Limb (tissue), 2 donors: ENCODE data around the gene RTN4.
"Not testable (repeated sequence)": the region's sequence is repeated elsewhere in the genome, so short reads cannot be mapped to it uniquely, and the experiment has no call there.

Experiments
- DNase-seq, 2 donors: peaks; one replicate each; pipeline ENCODE4 v3.0.0-alpha.2; 2016; ENCODE audit errors: extremely low spot score in 2 of 2

RTN4 gene

DNA sequence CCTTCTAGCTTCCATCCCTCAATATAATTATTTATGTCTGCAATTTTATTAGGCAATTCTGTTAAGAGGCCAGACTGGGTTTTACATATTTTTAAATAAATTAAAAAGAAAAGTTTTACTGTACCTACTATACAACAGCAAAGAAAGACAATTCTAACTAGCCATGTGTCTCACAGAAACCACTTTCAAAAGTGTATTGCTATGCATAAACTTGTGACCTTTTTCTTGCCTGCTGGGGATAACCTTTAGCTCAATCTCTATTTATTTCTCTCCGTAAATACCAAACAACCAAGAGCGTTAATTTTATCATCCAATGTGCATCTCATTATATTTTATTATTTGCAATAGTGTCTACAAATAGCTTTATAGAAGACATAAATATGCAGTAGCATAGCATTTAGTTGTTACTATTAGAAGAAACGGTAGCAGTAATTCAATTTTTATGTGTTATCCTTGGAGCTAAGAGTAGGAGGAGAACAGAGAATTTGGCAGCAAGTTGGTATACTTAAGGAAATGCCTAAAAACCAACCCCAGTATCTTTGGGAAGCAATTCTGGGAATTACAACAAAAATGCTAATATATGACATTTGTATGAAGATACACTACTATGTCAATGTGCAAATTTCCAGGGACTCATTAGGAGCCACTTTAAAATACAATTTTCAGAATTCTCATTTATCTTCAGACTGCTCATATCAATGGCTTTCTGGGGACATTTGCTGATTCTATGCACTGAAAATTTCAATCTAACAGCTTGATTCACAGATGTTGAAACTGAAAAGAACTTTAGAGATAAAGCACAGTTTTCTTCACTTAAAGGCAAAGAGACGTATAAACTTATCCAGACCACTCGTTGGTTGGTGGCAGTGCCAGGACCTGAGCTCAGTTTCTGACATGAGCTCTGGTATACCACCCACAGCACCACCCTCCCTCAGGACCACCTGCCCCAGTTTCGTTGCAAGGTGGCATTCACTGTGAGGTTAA lies 23.0 kb upstream of the RTN4 start:
- DNase-seq: no peak

DNA sequence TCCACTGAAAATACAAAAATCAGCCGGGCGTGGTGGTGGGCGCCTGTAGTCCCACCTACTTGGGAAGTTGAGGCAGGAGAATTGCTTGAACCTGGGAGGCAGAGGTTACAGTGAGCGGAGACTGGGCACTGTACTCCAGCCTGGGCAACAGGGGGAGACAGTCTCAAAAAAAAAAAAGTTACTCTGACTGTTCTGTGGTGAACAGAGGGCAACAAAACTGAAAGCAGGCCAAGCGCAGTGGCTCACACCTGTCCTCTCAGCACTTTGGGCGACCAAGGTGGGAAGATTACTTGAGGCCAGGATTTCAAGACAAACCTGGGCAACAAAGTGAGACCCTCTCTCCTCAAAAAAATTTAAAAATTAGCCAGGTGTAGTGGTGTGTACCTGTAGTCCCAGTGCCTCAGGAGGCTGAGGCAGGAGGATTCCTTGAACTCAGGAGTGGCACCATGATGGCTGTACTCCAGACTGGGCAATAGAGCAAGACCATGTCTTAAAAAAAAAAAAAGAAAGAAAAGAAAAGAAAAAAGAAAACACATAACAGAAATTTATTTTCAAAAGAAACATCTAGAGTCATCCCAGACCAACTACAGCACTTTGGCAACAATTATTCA lies 13.6 kb upstream of the RTN4 start:
- DNase-seq: no peak

DNA sequence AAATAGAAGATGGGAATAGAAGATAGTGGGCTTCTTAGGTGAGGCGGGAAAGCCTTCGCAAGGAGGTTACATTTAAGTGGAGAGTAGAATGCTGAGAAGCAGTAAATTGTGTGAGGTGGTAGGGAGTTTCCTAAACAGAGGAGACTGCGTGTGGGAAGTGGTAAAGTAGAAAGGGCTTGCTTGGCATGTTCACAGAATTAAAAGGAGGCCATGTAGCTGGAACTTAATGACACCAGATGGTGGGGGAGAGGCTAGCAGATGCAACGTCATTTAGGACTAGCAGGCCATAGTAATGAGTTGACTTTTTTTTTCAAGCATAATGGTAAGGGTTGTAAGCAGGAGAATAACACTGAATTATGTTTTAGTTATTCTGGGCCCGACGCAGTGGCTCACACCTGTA lies 13.0 kb upstream of the RTN4 start:
- no peak for DNase-seq

DNA sequence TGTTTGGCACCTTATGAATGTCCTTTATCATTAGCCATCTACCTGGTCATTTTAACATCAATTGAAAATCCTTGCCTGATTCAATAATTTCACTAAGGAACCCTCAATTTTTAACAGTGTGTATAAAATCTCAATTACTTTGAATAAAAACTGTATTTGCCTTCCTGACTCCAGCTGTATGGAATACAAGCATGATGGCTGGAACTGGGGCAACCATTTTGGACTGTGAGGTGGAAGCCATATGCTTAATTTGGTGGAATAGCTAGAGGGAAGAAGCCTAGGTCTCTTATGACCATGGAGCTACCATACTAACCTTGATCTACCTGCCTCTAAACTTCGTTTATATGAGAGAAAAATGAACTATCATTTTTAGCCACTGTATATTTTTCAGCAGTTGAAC lies 12.5 kb upstream of the RTN4 start:
- no peak for DNase-seq

DNA sequence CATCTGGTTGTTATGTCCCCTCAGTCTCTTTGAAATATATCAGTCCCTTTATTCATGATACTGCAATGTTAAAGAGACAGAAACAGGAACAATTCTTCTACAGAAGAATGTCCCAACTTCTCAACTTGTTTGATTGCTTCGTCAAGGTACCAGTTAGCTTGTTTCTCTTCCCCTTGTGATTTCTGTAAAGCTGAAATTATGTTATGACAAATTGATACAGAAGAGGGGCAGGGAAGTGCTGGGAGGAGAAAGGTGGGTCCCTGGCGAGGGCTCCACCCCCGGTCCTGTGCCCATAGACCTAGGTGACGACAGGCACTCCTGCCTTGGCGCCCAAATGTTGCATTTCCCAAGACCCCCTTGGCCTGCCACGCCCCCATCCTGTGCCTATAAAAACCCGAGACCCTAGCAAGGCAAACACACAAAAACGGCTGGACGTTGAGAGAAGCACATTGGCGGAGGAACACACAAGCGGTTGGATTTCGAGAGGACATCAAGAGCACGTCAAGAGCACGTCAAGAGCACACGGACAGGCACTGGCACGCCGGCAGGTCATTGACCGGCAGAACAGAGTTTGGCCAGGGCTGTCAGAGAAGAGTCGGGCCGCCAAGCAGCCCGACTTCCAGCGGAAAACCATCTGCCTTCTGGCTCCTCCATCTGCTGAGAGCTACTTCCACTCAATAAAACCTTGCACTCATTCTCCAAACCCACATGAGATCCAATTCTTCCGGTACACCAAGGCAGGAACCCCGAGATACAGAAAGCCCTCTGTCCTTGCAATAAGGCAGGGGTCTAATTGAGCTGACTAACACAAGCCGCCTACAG lies 11.5 kb upstream of the RTN4 start:
- DNase-seq: no peak

DNA sequence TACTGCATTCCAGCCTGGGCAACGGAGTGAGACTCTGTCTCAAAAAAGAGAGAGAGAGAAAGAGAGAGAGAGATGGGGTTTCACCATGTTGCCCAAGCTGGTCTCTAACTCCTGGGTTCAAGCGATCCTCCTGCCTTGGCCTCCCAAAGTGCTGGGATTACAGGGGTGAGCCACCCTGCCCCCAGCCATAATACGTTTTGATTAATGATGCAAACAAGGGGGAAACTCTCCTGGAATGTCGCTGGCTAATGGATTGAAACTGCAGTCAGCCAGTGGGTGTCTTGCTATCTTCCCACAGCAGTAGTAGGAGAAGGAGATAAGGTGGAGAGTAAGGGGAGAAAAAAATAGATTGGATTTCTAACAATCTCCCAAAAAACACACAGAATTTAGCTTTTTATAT lies 9.5 kb upstream of the RTN4 start:
- DNase-seq: no peak

DNA sequence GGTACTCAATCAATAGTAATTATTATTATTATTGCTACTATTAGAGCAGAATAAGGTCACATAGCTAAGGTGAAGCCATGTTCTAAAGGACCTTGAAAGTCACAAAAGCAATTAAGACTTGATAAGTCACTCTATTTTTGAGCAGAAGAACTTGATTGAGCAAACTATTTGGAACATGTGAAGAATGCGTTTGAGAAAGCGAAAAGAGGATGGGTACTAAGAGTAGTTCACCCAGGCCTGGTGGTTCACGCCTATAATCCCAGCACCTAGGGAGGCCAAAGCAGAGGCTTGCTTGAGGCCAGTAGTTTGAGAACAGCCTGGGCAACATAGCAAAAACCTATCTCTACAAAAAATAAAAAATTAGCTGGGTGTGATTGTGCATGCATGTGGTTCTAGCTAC lies 7.2 kb upstream of the RTN4 start:
- DNase-seq: no peak

DNA sequence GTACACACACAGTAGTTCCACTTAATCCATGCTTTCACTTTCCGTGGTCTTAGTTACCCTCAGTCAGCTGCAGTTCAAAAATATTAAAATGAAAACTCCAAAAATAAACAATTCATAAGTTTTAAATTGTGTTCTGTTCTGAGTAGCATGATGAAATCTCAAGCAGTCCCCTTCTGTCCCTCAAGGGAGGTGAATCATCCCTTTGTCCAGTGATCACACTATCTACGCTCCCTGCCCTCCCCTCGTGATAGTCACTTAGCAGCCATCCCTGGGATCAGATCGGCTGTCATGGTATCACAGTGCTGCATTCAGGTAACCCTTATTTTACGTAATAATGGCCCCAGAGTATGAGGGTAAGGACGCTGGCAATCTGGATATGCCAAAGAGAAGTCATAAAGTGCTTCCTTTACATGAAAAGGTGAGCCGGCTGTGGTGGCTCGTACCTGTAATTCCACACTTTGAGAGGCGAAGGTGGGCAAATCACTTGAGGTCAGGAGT lies 5.8 kb upstream of the RTN4 start:
- no peak for DNase-seq

DNA sequence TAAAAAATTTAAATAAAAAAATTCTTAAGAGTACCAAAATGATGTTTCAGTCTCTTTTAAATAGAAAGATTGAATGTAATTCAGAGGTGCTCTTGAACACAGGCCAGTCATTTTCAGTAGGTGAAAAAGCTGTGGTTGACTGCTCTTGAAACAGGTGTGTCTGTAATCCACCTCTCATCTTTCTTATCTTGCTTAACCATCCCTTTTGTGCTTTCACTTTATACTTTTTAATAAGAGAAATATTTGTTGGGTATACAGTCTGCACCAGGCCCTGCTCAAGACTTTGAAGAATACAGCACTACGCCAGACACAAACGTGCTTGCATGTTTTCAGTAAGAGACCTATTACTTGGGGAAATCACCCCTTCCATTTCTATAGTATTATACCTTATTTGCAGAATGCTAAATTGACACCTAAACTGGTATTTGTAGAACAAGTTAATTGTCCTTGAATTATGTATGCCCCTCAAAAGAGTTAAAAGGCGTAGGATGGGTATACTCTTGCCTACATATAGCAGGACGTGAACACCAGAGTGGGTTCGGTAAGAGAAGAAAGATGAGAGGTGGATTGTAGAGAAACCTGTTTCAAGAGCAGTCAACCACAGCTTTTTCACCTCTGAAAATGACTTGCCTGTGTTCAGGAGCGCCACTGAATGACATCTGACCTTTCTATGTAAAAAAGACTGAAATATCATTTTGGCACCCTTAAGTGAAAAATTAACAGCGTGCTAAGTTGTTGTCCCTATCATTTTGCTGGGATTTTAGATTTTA lies 4.0 kb upstream of the RTN4 start:
- no peak for DNase-seq

DNA sequence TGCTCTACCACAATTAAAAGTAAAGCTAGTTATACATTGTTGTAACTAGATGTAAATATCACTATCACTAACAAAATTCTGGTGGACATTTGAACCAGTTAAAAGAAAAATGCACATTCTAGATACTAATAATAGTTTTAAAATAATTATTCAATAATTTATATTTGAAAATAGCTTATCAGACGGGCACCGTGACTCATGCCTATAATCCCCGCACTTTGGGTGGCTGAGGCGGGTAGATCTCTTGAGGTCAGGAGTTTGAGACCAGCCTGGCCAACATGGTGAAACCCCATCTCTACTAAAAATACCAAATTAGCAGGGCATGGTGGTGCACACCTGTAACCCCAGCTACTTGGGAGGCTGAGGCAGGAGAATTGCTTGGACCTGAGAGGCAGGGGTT lies 3.0 kb upstream of the RTN4 start:
- DNase-seq: not testable (repeated sequence)

DNA sequence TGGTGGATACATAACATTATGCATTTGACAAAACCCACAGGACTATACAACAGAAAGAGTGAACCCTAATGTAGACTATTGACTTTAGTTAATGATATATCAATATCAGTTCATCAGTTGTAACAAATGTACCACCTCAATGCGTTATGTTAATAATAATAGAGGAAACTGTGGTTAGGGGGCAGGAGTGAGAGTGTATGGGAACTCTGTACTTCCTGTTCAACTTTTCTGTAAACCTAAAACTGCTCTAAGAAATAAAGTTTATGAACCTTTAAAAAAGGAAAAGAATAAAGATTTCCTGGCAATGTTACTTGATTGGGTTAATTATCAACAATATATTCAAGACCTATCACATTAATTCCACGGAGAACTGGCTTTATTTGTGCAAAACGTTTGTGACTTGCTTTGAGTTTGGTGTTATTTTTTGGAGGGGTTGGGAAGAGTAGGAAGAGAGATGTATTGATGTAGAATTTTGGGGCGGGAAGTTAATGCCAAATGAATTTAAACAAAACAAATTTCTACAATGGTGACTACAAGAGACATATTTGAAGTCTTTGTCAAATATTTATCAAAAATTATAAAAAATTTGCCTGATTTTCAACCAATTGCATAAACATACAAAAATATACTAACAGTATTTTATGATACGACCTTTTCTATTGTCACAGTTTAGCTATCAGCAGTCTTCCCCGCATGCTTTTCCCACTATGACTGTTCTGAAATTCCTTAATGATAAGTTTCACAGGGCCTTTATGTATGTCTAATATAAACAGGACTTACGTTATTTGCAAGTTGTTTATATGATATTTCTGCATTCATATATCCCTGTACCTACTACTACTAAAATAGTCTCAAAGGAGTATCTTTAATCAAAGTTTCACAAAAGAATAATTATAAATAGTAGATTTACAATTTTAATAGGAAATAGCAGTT lies 2.1 kb upstream of the RTN4 start:
- DNase-seq: no peak

DNA sequence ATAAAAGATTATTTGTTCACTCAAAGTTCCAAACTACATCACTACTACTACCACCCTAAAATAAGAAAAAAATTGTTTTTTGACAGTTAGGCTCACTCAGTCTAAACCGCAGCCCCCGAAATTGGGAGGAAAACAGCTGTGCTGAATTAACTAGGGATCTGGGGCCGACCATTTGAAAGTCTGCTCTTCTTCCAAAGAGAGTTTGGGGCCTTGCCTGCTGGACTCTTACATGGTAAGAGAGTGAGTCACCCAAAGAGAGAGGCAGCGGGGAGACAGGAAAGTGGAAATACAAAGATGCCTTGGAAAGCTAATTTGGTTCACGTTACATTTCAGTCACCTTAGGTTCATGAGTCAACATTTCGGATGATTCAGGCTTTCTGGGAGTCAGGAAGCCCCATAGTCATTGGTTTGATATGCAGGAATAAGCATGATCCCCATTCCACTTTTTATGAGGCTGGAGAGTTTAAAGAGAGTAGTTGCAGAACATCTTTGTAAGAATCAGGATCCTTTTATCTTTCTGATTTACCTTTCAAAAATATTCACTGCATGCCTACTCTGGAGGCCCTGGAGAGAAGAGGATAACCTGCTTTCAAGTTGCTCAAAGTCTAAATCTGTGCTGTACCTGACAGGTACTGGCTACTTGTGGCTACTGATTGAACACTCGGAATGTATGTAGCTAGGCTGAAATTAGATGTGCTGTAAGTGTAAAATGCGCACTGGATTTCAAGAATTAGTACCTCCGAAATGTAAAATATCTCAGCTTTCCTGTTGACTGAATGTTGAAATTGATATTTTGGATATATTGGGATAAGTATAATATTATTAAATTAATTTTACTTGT lies 995 bp upstream of the RTN4 start:
- DNase-seq: peak in 1 of 2 donors; percentile 66

DNA sequence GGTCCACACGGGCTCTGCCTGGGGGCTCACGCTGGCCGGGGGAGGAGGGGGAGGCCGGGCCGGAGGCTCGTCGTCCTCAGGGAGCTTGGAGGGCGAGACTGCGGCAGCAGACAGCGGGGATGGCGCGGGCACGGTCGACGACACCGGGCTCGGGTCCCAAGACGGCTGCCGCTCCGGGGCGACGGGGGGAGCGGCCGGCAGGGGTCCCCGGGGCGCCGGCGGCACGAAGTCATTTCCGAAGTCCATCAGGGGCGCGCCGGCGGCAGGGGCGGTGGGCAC lies 491 bp downstream of the RTN4 start:
- DNase-seq: no peak

DNA sequence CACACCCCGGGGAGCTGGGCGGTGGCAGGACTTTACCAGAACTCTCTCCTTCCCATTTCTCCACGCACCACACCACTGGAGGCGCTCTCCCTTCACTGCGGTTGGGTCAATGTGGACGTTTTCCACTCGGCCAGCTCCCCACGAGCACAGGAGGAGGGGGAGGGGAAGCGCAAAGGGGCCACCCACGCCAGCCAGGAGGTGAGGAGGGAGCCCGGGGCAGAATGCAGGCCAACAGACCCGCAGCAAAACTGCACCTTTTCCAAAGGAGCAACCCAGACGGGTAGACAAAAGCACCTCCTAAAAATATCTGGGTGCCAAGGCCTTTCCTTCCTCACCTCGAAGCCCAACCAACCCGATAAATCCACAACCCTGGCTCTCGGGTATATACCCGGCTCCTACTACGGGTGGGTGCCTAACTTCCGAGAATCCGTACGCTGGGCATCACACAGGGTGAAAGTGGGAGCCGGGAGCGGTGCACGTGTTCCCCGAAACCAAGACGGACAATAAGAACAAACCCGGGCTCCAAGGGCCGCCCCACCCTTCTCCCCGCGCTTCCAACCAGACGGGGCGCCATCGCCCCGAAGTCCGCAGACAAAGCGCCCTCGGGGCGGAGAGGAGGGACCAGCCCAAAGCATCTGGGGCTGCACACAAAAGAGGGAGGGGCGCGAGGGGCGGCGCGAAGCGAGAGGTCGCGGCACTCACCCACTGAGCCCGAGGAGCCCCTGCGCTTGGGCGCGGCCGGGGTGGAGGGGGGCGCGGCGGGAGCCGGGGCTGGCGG lies 1.0 kb downstream of the RTN4 start:
- peak; percentile 90 to 91 for DNase-seq

DNA sequence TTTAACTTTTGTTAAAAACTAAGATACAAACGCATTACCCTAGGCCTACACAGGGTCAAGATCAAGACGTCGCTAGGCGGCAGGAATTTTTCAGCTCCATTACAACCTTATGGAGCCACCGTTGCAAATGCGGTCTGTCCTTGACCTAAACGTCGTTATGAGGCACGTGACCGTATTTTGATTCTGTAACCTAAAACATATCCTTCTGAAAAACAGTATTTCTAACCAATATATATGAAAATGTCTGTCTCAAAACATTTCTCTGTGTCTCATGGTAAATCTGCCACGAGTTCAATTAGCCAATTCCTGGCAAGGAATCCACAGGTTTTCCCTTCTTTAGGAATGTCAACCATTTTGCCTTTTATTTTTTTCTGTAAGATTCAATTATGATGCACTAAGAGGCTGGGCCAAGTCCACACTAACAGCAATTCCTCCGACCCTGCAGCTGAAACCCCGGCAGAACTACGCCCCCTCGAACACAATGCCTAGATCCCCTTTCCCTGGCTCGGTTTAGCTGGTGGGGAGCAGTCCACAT lies 1.7 kb downstream of the RTN4 start:
- DNase-seq: peak in 1 of 2 donors; percentile 38

DNA sequence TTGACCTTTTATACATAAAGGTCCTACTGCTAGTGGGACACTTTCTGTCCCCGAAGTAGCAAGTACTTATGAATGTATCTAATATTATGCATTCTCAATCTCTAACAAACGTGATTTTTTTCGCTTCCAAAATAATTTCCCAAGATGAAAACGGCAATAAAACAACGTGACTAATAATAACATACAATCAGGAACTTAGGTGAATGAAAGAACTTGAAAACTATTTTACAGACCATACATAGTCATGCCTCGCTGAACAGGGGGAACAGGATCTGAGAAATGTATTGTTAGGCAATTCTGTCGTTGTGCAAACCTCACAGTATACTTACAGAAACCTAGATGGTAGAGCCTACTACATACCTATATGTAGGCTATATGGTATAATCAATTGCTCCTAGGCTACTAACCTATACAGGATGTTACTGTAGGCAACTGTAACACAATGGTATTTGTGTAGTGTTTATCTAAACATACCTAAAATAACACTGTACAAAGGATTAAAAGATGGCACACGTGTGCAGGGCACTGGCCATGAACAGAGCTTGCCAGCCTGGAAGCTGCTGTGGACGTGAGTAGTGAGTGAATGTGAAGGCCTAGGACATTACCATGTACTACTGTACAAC lies 2.5 kb downstream of the RTN4 start:
- DNase-seq: peak in 1 of 2 donors; percentile 22

DNA sequence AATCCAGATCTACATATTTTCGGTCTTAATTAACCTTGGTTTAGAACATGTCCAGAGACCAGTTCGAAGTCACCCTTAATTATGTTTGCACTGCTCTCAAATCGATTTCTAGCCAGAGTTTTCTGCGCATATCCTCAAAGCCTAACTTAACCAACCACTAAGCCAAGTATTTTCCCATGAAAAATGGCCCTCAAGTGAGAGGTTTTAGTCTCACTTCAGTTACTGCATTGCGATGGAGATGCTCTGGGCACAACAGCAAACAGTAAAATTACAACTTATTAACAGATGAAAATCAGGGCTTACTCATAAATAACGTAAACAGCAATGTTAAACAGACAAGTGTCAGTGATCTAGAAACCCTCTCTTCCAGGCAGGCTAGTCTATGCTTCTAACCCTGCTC lies 4.5 kb downstream of the RTN4 start:
- DNase-seq: no peak

DNA sequence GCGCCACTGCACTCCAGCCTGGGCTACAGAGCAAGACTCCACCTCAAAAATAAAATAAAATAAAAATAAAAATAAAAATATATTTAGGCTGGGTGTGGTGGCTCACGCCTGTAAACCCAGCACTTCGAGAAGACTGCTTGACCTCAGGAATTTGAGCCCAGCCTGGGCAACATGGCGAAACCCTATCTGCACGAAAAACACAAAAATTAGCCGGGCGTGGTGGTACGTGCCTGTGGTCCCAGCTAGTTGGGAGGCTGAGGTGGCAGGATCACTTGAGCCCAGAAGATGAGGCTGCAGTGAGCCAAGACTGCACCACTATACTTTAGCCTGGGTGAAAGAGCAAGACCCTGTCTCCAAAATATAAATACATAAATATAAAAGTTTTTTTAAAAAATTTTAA lies 6.4 kb downstream of the RTN4 start:
- no peak for DNase-seq
